K562 (cell line): ENCODE data around the gene SCML2. TPM values are rescaled to one million over a fixed set of nuclear protein-coding genes. Genes with fewer than 3 reads are reported as not detected.
A peak's percentile ranks its signal among the peaks of the same experiment; 100 is the strongest.

Experiments used
- ARID4B ChIP-seq: sonication (generic); formaldehyde crosslinking; IDR thresholded peaks from 2 replicates; pipeline ENCODE4 v1.8.0; 2022; ENCODE audit warnings: mild to moderate bottlenecking, missing genetic modification reagents
- CREB5 ChIP-seq: fragments of 250-450 bp; sonication (Bioruptor Pico); IDR thresholded peaks from 2 replicates; pipeline ENCODE4 v1.5.0; 2020; ENCODE audit warnings: mild to moderate bottlenecking
- CTCFL ChIP-seq: IDR thresholded peaks from 2 replicates; pipeline ENCODE4 v1.6.1; 2011; ENCODE audit warnings: borderline replicate concordance, low read depth, mild to moderate bottlenecking, moderate library complexity, low read length; ENCODE audit not compliant: insufficient read depth, poor library complexity, severe bottlenecking
- ILF3 ChIP-seq: fragments of 450-650 bp; IDR thresholded peaks from 2 replicates; pipeline ENCODE4 v1.6.1; 2018; ENCODE audit warnings: antibody characterized with exemption, mild to moderate bottlenecking, moderate library complexity, borderline replicate concordance
- NR4A1 ChIP-seq, 2 experiments: fragments of 250-450 bp in 1 of 2; fragments of 450-650 bp in 1 of 2; sonication (Bioruptor Pico) in 1 of 2; IDR thresholded peaks; 2 replicates each; pipeline versions ENCODE4 v1.4.0 to v1.6.1; 2016 to 2020; ENCODE audit warnings: mild to moderate bottlenecking in 2 of 2, missing compliant biosample characterization in 1 of 2, missing genetic modification characterization in 1 of 2, moderate library complexity in 1 of 2
- TAF9B ChIP-seq: fragments of 450-650 bp; IDR thresholded peaks from 2 replicates; pipeline ENCODE4 v1.6.1; 2018; ENCODE audit warnings: mild to moderate bottlenecking; ENCODE audit not compliant: partially characterized antibody
- TAL1 ChIP-seq: fragments of 450-650 bp; IDR thresholded peaks from 2 replicates; pipeline ENCODE4 v1.6.1; 2016; ENCODE audit warnings: mild to moderate bottlenecking
- ZNF318 ChIP-seq, 2 experiments: fragments of 450-650 bp; IDR thresholded peaks; 2 replicates each; pipeline ENCODE4 v1.6.1; 2016; ENCODE audit warnings: mild to moderate bottlenecking in 2 of 2, borderline replicate concordance in 1 of 2, low read depth in 1 of 2, moderate library complexity in 1 of 2
- polyA plus RNA-seq, 8 experiments: library from polyadenylated mRNA; depleted of rRNA in 4 of 8; stranded (reverse) in 5 of 8; unstranded in 3 of 8; fragments of >200 nt; fragmentation: Nextera tagmentation in 2 of 8; fragmentation: Illumina TruSeq in 1 of 8; extraction: Ambion mirVana in 2 of 8; extraction: Trizol in 1 of 8; gene quantifications; 2 replicates each; pipeline versions ENCODE4 v1.2.1 to v1.2.3, GENCODE V29; 2011 to 2014; ENCODE audit warnings: inconsistent platforms in 1 of 8, missing spikeins in 1 of 8
- total RNA-seq, 7 experiments: library from RNA; depleted of rRNA in 6 of 7; stranded (reverse); fragments of >200 nt in 6 of 7; fragmentation: Illumina TruSeq in 2 of 7; extraction: Trizol in 2 of 7; gene quantifications; 2 replicates each; pipeline versions ENCODE4 v1.2.1 to v1.2.3, GENCODE V29; 2011 to 2021; ENCODE audit warnings: low replicate concordance in 1 of 7

The SCML2 gene
- total and polyA plus RNA-seq, 9 of the 15 experiments (the other 6 are each of a cell fraction or from before 2014, with no cell fraction given) = 15.1 to 30.8 (median 22.9) TPM

GRCh38 chrX:18354369-18355223, at the start of gene SCML2 (continued):
- TF ChIP-seq ZNF318 (IDR thresholded peaks at IDR 0.05; ENCODE audit: borderline replicate concordance in 1 of 2, low read depth in 1 of 2) (no peak), CTCFL (peak; percentile 19), NR4A1 (CRISPR knock-in tag; IDR thresholded peaks at IDR 0.05) (no peak), NR4A1 (tag; IDR thresholded peaks at IDR 0.05) (0 out of 2 replicates have a peak, but pooled peaks have one; percentile 35), CREB5 (CRISPR knock-in tag) (no peak), ARID4B (CRISPR knock-in tag) (no peak), ILF3 (no peak), TAF9B (no peak), TAL1 (no peak)
